Measurements from ENCODE around the gene DNAH1. TPM values are rescaled to one million over a fixed set of nuclear protein-coding genes. Genes with fewer than 3 reads are reported as not detected.
"Not testable (repeated sequence)": the region's sequence is repeated elsewhere in the genome, so short reads cannot be mapped to it uniquely, and the experiment has no call there.

The DNAH1 gene
- polyA plus RNA-seq (2013, experiment 1 of 2; ENCODE audit: insufficient read length): 1.6 TPM
- 1.4 TPM for polyA plus RNA-seq (2013, experiment 2 of 2; ENCODE audit: insufficient read length)

DNA sequence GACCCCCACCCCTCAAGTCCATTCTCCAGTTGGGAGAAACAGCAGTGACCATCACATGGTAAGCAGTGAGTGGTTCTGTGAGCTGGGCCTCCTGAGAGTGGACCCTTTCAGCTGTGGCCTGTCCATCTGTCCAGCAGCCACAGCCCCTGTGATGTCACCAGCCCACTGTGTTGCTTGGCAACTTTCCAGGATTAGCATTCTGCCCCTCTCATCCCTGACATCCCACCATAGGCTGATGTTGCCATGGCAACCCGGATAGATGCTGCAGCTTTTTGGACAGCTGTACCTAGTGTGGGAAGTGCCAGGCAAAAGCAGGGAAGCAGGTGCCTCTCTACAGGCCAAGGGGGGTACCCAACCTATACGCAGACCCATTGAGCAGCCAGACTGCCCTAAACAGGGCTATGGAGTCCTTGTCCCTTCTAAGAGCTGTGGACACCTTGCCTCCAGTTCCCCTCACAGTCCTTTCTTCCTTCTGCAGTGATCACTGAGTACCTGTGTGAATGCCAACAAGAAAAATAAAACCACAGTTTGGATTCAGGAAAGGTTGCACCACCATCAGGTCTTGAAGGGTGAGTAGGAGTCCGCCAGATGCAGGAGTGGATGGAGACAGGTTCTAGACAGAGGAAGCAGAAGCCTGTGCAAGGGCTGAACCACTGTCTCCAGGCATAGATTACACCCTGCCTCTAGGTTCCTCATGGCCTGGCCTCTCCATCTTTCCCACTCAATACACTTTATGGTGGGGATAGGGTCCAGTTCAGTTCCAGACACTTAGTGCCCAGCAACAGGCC is at the start of gene DNAH1:
Gene DNAH1 (plus strand): TSS at position 343 of the 788 bp plus-strand sequence. CDS start 6,124 bp downstream, outside the sequence.
- DNase-seq: no peak

DNA sequence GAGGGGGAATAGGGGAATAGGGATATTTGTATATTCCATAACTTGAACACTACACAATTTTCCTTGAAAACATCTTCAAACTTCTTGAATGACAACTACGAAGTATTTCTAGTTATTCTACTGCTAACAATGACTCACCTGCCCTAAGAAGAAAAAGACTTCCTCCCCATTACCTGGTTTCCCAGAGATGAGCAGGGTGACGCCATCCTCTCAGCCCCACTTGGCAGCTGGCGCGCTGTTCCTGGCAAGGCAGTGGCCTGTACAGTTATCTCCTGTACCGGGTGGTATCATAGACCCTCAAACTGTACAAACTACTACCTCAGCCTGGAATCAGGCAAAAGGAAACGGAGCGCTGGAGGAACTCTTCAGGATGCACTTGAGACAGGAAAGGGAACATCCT is 48.1 kb upstream of the DNAH1 start:
- DNase-seq: no peak

DNA sequence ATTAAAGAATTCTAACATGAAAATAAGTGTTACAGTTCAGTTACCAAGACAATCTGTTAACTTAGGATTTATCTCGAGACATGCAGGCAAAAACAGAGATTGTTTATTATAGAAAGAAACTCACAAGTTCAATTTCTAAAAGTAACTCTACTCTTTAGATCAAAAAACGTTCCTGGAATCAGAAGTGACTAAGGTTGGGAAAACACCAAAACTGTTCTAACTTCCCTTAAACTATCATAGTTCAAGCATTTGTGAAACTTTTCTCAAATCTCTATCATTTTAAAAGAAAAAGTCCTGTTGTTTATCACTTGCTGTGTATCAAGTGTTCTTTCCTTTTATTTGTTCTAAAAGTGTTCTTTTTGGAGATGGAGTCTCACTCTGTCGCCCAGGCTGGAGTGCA is 46.3 kb upstream of the DNAH1 start:
- DNase-seq: no peak

DNA sequence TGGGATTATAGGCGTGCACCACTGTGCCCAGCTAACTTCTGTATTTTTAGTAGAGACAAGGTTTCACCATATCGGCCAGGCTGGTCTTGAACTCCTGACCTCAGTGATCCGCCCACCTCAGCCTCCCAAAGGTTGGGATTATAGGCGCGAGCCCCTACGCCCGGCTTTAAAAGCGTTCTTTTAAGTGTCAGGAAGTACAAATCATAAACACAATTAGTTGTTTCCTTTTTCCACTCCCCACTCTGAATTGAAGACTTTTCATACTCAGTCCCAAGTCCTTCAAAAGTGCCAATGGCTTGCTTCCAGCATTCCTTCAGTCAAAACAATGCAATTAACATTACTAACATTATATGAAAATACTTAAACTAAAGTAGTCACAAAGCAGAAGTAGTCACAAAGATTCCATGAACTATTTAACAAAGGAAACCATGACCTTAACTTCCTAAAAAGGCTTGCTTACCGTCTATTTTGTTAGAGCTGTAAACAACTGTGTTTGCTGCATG is 45.8 kb upstream of the DNAH1 start:
- no peak for DNase-seq

DNA sequence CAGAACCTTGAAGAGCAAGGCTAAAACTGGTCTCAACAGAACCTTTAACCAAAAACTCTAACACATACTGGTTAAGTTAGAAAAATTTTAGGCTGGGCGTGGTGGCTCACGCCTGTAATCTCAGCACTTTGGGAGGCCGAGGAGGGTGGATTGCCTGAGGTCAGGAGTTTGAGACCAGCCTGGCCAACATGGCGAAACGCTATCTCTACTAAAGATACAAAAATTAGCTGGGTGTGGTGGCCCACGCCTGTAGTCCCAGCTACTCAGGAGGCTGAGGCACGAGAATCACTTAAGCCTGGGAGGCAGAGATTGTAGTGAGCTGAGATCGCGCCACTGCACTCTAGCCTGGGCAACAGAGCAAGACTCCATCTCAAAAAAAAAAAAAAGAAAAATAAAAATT is 43.9 kb upstream of the DNAH1 start:
- DNase-seq: not testable (repeated sequence)

DNA sequence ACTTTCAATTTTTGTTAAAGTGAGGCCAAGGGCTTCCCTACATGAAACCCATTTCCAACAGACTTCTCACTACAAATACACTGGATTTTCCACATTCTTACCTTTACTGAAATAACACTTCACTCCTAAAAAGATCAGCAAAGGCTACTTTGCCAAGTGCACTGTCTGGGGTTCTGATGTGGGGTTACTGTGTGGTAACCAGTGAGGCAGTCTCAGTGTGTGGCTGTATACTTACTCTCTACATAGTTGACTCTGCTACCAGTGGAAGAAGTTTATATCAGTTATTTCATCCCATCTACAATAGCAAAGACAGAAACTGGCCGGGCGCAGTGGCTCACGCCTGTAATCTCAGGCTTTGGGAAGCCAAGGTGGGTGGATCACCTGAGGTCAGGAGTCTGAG is 43.3 kb upstream of the DNAH1 start:
- no peak for DNase-seq

DNA sequence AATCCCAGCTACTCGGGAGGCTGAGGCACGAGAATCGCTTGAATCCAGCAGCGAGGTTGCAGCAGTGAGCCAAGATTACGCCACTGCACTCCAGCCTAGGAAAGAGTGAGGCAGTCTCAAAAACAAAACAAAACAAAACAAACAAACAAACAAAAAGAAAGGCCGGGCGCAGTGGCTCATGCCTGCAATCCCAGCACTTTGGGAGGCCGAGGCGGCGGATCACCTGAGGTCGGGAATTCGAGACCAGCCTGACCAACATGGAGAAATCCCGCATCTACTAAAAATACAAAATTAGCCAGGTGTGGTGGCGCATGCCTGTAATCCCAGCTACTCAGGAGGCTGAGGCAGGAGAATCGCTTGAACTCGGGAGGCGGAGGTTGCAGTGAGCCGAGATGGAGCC is 41.3 kb upstream of the DNAH1 start:
- DNase-seq: not testable (repeated sequence)

DNA sequence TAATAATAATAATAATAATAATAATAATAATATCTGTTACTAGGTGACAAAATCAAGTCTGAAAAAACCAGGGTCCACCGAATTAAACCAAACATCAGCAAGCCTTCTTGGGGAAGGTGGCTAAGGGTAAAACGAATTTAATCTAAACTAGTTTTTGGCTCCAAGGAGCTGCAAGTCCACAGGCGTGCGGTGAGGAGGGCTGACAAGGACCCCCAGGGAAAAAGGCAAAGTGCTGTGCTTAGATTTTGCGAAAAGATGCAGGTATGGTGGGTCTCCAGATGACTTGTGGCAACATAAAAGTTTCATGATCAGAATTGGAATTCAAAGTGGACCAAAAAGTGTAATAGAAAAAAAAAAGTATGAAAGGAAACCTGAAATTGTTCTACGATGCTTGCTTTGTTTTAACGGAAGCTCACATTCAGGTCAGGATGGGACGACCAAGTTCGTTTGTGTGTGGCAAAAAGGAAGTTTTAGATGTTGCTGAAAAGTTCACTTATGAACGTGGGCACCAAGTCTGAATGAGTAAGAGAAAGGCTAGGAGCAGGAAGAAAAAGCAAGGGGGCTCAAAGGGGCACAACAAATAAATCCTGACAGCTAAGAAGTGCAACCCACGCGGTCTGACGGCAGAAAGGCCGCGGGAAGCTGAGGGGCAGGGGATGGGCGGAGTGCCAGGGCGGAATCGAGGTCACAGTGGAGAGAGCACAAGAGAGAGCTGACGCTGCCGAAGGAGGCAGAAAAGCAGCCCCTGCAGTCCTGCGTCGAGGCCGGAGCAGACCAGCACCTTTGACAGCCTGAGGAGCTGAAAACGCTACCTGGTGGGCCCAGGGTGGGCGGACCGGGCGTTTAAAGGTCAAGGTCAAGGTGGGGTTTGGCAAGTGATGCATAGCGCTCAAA is 38.8 kb upstream of the DNAH1 start:
- peak; percentile 54 for DNase-seq

DNA sequence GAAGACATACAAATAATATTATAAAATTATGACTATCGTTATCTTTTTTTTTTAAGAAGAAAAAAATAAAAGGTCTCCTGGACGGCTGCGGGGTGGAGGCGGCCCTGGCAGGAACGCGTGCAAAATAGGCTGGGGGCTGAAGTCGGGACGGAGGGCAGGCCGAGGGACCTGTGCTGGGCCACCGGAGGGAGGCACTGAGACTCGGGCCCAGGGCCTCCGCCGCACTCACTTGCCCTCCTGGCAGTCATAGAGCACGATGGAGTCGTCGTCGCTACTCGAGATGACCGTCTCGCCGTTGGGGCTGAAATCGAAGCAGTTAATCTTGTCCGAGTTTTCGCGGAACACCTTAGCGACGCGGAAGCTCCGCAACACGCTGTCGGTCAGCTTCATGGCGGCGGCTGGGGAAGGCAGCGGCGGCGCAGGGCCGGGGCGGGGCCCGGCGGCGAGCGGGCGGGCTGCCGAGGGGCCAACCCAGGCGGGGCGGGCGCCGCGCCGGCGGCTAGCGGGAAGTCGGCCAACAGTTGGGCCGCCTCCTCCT is 38.1 kb upstream of the DNAH1 start:
- DNase-seq: no peak

DNA sequence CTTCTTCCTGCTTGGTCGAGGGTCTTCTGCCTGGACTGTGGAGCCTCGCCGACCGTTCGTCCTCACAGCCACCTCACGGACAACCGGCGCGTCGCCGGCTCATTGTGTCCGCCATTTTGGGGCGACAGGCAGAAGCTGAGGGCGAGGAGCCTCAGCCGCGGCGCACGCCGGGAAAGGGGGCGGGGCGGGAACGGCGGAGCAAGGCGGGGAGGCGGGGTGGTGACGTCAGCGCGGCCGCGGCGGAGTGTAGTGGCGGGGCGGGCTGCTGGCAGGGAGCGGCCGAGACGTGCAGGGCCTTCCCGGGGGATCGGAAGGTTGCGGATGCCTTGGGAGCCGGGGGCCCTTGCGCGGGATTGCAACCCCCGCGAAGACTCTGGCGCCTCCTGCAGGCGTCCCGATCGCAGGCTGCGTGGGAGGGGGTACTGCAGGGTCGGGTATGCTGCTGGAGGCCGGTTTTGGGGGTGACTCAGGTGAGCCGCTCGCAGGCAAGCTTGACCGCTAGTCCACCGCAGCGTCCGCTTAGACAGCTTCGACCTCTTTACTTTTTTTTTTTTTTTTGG is 37.5 kb upstream of the DNAH1 start, which contains the start of gene WDR82:
Gene WDR82 (minus strand): TSS at position 140 of the 560 bp plus-strand sequence. CDS start 288 bp downstream, outside the sequence.
- DNase-seq: peak; percentile 95

DNA sequence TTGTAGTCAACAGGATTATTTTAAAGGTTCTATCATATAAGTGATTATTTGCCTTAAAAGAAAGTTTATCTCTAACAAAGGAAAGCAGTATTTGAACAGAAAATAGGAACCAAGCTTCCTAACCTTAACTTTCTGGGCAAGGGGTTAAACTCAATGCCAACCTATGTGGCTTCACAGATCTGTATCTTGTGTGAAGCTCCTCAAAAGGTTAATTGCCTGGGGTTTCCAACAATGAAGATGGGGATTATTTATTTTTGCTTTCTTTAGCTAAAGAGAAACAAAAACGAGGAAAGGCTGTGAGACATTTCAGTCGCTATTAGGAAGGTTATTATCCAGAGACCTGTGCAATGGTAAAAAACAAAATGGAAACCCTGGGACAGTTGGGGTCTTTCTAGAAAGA is 36.5 kb upstream of the DNAH1 start:
- no peak for DNase-seq

DNA sequence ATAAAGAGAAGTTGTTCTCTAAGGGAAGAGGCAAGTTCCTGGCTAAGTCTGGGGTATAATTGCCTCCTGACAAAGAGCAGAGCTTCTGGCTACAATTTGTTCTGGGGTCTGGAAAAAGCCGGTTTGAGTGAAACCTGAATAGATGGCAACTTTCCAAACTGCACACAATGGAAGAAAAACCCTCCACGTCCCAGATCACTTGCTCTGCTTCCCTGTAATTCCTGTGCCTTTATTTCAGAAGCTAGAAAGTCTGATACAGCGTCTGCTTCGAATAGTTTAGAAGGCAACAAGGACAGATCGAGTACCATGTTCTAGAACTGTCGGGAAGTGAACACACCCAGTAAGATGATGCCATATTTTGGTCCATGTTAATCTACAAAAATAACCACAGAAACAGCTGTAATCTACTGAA is 36.1 kb upstream of the DNAH1 start:
- peak; percentile 27 for DNase-seq

DNA sequence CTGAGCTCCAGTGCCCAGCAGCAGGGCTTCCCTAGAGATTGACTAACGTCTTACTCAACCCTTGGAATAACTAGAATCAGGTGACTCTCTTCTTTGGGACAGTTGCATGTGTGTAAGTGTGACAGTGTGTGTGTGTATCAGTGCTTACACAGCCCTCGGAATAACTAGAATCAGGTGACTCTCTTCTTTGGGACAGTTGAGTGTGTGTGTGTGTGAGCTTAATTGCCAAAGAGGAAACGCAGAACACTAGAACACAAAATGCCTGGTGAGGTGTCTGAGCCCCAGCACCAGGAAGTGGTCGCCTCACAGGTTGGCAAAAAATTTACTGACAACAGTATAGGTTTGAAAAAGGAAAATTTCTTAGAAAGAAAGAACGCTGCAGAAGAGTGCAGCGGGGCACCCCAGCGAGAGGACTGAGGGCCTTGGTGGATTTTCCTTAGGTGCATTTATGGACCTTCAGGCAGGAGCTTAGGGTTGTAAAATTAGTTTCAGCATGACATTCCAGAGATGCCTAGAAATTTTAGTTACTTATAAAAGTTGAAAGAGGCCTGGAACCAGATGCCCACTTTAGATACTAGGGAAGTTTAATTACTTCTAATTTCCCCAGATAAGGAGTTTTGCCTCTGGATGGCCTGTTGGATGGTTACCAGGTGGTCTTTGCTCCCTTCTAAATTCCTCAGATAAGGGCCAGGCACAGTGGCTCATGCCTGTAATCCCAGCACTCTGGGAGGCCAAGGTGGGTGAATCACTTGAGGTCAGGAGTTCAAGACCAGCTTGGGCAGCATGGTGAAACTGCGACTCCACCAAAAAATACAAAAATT is 33.9 kb upstream of the DNAH1 start:
- no peak for DNase-seq

DNA sequence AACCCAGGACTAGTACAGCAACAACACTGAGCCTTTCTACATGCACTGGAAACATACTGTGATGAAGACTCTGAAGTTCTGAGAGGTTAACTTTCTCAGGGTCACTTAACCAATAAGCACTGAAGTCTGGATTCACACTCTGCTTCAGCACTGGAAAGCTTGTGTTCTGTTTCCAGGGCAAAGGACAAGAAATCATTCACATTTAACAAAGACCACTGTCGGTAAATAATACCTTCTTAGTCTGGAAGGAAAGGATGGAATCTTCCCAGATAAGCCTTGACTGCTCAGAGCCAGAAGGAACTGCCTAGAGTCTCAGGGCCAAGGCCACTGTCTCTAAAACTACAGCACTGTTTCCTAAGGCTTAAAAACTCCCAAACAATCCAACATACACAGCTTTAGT is 32.8 kb upstream of the DNAH1 start:
- no peak for DNase-seq

DNA sequence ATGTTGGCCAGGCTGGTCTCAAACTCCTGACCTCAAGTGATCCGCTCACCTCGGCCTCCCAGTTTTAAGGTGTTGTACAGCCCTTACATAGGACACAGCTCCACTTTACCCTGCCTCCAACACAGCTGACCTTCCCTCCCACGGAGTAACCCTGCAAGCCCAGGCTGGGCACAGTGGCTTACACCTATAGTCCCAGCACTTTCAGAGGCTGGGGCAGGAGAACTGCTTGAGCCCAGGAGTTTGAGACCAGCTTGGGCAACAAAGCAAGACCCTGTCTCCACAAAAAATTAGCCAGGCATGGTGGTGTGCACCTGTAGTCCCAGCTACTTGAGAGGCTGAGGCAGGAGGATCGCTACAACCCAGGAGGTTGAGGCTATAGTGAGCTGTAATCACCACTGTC is 32.1 kb upstream of the DNAH1 start:
- DNase-seq: not testable (repeated sequence)

DNA sequence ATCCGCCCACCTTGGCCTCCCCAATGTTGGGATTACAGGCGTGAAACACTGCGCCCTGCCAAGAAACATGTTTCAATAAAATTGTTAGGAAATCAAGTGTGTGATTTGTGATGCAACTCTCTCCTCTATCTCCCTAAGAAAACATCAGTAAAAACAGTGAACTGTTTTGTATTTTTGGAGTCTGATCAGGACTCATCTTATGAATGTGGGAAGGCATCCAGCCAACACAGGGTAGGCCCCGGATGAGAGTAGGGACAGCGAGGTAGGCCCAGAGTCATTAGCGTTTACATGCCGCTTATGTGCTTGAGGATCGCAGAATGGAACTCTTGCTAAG is 29.4 kb upstream of the DNAH1 start:
- DNase-seq: no peak

DNA sequence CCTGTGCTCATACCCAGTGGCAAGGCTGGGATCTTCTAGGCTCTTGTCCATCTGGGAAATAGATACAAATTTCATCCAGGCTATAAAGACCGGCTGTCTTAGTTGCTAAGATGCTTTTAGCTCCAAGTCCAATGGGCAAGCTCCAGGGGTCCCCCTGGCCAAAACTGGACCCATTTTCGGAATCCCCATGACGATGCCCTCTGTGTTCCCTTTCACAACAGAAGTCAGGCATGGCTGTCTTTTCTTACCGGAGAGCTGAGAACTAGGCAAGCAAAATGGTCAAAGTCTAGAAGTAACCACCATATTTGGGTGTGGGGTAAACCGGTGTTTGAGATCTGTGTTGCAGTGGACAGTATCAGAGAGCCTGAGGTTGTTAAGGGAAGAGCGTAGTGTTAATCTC is 27.4 kb upstream of the DNAH1 start:
- no peak for DNase-seq

DNA sequence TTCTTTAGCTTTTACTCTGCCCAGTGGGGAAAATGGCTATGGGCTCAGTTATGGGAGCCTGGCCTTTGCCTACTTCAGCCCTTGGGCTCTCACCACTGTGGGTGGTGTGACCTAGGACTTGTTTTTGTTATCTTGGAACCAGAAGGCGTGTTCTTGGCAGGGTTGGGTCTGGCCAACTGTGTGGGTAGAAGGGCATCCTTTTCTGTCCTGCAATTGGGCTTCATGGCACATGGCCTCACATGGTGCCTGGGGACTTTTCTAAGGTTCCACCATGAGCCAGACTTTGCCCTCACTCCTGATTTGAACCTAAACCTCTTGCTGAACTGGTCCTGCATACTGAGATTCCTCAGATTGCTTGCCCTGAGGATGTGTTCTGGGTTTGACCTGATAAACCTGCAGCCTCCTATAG is 26.8 kb upstream of the DNAH1 start:
- DNase-seq: no peak

DNA sequence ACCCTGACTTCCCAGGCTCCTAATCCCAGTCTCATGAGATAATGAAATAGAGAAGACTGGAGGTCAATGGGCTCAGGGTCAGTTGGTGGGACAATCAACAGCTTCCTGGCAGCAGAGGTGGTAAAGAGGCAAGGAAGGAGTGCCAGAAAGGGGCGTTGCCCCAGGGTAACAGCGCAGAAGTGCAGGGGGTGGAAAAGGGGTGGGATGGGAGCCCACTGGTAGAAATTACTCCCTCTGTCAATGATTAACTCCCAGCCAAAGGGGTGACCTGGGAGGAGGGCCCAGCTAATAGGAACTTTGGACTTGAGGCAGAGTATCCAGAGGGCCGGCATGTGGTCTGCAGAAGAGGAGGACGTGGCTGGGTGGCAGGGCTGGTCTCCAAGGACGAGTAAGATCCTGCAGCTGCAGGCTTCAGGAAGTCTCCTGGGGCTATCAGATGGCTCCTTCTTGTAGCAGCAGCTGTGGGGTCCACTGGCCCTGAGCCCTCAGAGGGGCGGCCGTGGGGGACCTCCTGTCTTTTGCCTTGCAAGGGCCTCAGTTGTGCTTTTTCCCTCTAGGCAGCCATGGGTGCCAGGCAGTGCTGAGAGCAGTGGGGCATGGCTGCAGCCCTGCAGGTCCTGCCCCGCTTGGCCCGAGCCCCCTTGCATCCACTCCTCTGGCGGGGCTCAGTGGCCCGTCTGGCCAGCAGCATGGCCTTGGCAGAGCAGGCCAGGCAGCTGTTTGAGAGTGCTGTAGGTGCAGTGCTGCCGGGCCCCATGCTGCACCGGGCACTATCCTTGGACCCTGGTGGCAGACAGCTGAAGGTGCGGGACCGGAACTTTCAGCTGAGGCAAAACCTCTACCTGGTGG is 26.1 kb upstream of the DNAH1 start:
- no peak for DNase-seq

DNA sequence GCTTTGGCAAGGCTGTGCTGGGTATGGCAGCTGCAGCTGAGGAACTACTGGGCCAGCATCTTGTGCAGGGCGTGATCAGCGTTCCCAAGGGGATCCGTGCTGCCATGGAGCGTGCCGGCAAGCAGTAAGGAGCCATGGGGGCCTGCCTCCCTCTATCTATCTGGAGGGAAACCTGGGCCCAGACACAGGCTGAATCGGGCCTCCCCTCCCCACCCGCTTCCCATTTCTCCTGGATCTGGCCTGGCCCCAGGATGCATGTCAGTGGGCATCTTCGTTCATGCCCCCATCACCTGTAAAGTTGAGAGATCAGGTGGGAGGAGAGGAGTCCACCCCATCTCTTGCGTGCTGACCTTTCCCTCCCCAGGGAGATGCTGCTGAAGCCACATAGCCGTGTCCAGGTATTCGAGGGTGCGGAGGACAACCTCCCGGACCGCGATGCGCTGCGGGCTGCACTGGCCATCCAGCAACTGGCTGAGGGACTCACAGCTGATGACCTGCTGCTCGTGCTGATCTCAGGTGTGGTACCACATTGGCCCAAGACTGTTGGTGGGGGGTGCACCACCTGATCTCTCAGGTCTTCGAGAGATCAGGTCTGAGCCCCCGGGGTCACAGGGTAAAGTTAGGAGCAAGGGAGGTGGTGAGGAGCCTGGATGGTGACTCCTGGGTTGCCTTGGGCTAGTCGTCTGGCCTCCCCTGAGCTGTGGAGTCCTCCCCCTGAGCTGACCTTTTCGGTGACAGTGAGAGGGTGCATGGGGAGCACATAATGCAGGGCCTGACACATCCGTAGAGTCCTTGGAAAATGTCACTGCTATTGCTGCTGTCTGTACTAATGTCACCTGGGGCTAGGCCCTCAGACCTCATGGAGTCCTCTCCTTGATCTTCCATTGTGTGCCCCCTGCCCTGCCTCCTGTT is 25.3 kb upstream of the DNAH1 start:
- no peak for DNase-seq

Measured in fibroblast of skin of scalp (primary cell).